Measurements from ENCODE around the gene DOCK1. TPM values are rescaled to one million over a fixed set of nuclear protein-coding genes. Genes with fewer than 3 reads are reported as not detected.

Gene DOCK1
- polyA plus RNA-seq, 1 donor, result 29.5 TPM

DNA sequence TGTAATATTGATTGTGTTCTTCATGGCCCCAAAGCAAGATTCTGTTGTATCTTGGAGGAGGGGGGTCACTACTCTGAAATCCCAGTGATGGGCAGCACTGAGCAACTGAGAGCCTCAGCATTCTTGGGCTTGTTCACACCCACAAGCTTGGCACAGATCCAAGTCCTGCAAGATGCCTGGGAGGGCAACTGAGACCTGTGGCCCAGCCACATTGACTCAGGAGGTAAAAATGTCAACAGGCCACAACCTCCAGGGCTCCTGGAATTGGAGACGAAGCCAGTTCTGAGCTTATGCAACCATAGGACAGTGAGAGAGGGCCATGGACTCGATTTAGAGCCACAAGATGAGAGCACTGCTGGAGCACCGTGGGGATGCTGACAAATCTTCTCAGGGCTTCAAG is 3.1 kb upstream of the DOCK1 start:
- Histone ChIP-seq H3K9me3 (ENCODE audit: control insufficient read depth, low read depth, low read length) (no peaks in the 10 kb centered on the region), H3K27ac (ENCODE audit: low read length) (no peak overlapping the region), H3K36me3 (ENCODE audit: control insufficient read depth, insufficient read depth, low read length) (no peaks in the 10 kb centered on the region), H3K4me1 (ENCODE audit: control insufficient read depth, insufficient read depth, low read length) (peaks cover 4% of the 10 kb centered on the region), H3K27me3 (ENCODE audit: control insufficient read depth, insufficient read depth, low read length) (no peaks in the 10 kb centered on the region), H3K4me3 (ENCODE audit: low read length) (no peak overlapping the region)
- DNase-seq, result no peak
- no CpG with 5 or more reads among the region's 3 CpGs for WGBS (ENCODE audit: insufficient coverage, low lambda C conversion rate)

DNA sequence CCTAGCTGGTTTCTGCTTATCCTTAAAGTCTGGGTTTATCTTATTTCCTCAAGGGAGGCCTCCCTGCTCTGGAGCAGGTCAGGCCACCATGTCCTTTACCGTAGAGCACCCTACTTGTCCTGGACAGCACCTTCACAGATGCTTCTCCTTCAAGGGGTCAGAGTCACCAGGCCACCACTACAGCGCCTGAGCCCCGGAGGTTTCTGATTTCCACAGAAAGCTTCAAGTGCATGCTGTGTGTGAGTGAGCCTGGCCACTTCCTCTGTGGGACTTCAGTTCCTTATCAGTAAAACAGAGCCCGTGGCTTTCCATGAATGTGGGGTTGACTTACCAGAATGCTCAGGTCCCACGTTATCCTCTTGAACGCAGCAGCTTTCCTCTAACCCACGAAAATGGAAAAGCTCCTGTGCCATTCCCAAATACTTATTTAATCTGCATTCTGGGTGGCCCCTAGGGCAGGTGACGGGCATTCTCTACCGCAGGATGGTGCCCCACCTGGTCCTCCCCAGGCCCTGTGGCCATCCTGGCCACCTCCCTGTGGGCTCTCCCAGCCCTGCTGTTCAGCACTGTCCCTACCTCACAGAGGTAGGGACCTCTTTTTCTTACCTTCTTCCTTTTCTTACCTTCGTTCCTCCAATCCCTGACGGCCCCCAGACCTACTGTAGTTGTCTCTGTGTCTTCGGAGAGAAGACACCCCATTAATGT is 1.4 kb upstream of the DOCK1 start:
- Histone ChIP-seq H3K36me3 (ENCODE audit: control insufficient read depth, insufficient read depth, low read length) (no peaks in the 10 kb centered on the region), H3K9me3 (ENCODE audit: control insufficient read depth, low read depth, low read length) (no peaks in the 10 kb centered on the region), H3K4me1 (ENCODE audit: control insufficient read depth, insufficient read depth, low read length) (peaks cover 4% of the 10 kb centered on the region), H3K27ac (ENCODE audit: low read length) (no peak overlapping the region), H3K27me3 (ENCODE audit: control insufficient read depth, insufficient read depth, low read length) (no peaks in the 10 kb centered on the region), H3K4me3 (ENCODE audit: low read length) (no peak overlapping the region)
- WGBS (ENCODE audit: insufficient coverage, low lambda C conversion rate), result 77% methylated on average over 3 of the region's 12 CpGs
- DNase-seq, result no peak

DNA sequence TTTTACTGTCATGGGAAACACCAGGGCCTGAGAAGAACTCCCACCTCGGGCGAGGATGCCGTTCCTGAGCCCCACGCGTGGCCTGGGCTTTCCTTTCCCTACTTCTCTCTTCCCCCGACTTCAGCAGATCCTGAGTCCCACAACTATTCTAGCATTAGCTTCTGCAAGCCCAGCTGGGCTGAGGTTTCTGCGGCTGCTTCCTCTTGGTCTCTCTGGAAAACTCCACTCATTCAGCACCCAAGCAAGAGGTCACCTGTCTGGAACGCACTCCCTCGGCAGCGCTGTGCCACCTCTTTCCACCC is 761 bp upstream of the DOCK1 start:
- Histone ChIP-seq H3K4me1 (ENCODE audit: control insufficient read depth, insufficient read depth, low read length) (peaks cover 4% of the 10 kb centered on the region), H3K27ac (ENCODE audit: low read length) (no peak overlapping the region), H3K36me3 (ENCODE audit: control insufficient read depth, insufficient read depth, low read length) (no peaks in the 10 kb centered on the region), H3K27me3 (ENCODE audit: control insufficient read depth, insufficient read depth, low read length) (no peaks in the 10 kb centered on the region), H3K9me3 (ENCODE audit: control insufficient read depth, low read depth, low read length) (no peaks in the 10 kb centered on the region), H3K4me3 (ENCODE audit: low read length) (peak overlapping the region; percentile 59)
- no CpG with 5 or more reads among the region's 10 CpGs for WGBS (ENCODE audit: insufficient coverage, low lambda C conversion rate)
- no peak for DNase-seq

DNA sequence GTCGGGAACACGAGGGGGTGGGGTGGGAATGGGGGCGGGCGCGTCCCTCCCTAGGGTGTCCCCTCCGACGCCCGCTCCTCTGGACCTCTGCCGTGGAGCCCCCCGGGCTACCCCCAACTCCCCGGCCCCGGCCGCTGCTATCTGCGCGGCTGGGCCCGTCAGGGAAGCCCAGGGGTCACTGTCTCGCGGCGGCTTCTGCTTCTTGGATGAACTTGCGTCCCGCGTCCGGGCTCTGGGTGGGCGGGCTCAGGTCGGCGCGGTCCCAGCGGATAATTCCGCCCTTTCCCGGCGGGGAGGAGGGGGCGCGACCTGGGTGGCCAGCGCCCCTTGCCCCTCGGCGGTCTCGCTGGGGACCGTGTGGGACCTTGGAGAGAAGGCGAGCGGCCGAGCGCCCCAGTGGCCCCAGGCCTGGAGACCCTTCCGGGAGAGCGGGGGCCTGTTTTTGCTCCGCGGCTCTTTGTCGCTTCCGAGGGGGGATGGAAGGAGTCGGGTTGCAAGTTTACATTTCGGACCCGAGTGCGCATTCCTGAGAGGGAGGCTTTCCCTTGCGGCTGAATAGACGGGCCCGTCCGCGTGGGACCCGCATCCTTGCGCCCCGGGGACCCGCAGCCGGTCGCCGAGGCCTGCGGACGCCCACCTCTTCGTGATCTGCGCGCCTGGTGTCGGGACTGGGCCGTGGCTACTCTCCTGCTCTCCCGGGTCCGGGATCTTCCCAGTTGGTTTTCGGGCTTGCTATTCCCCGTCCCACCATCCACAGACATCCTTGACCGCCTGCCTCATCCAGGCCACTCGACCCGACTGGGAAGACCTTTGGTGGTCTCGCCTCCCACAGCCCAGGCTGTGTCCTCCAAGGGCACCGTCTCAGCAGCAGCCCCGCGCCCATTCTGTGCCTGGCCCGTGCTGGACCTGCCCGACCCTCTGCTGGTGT is 812 bp downstream of the DOCK1 start:
- no peaks in the 10 kb centered on the region for H3K9me3 ChIP-seq (ENCODE audit: control insufficient read depth, low read depth, low read length)
- H3K27ac ChIP-seq (ENCODE audit: low read length), result no peak overlapping the region
- no peaks in the 10 kb centered on the region for H3K27me3 ChIP-seq (ENCODE audit: control insufficient read depth, insufficient read depth, low read length)
- peak in 1 of 2 donors; percentile 61 for DNase-seq
- H3K36me3 ChIP-seq (ENCODE audit: control insufficient read depth, insufficient read depth, low read length), result no peaks in the 10 kb centered on the region
- peak overlapping the region; percentile 64 for H3K4me3 ChIP-seq (ENCODE audit: low read length)
- peaks cover 4% of the 10 kb centered on the region for H3K4me1 ChIP-seq (ENCODE audit: control insufficient read depth, insufficient read depth, low read length)
- WGBS (ENCODE audit: insufficient coverage, low lambda C conversion rate), result no CpG with 5 or more reads among the region's 84 CpGs

DNA sequence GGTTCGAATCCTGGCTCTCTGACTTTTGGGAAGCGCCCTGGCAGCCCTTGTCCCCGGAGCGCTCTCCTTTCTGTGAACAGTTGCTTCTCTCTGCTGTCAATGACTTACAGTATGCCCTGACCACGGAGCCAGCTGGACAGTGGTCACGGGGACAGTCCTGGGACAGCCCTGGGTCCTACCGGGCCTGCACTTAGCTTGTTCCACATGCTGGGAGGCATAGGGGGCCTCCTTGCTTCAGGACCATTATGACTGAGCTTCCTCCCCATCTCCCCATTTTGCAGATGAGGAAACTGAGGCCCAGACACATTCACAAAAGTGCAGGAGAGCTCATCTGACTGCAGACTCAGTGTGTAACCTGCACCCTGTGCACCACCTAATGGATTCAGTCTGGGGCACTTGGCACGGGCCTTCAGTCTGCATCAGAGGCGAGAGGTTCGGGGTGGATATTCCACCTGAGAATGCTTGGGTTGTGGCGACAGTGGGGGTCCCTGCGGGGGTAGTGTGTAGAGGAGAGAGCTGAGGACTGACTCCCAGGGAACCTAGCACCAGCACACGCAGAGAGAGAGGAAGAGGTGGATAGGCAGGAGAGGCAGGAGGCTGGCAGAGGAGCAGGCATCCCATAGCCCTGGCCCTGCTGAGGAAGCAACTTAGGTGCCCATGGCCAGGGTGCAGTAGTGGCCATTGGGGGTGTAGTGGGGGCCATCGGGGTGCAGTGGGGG is 1.6 kb downstream of the DOCK1 start:
- no peak overlapping the region for H3K4me3 ChIP-seq (ENCODE audit: low read length)
- H3K9me3 ChIP-seq (ENCODE audit: control insufficient read depth, low read depth, low read length), result no peaks in the 10 kb centered on the region
- no peaks in the 10 kb centered on the region for H3K36me3 ChIP-seq (ENCODE audit: control insufficient read depth, insufficient read depth, low read length)
- no CpG with 5 or more reads among the region's 14 CpGs for WGBS (ENCODE audit: insufficient coverage, low lambda C conversion rate)
- DNase-seq, result no peak
- H3K27me3 ChIP-seq (ENCODE audit: control insufficient read depth, insufficient read depth, low read length), result no peaks in the 10 kb centered on the region
- peaks cover 4% of the 10 kb centered on the region for H3K4me1 ChIP-seq (ENCODE audit: control insufficient read depth, insufficient read depth, low read length)
- no peak overlapping the region for H3K27ac ChIP-seq (ENCODE audit: low read length)

DNA sequence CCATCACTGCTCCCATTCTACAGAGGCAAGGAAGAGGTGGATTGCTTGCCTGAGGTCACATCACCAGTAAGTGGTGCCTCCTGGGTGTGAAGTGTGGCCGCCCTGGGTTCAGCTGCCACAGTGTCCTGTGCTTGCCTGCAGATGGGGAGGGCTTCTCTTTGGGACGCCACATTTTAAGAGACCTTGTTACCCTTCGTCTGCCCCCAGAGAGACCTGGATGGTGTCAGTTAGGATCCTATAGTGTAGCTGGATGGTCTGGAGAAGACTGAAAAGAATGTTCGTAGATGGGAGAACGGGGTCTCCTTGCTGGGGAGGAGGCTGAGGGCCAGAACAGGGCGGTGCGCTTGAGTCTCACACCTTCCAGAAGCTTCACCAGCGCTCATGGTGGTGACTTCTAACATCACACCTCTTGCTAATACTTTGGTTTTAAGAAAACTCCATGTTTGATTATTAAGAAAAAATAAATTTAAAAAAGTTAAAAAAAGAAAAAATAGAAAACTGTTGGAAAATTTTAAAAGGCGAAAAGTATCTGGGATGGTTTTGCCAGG is 2.3 kb downstream of the DOCK1 start:
- H3K27ac ChIP-seq (ENCODE audit: low read length), result no peak overlapping the region
- no peaks in the 10 kb centered on the region for H3K36me3 ChIP-seq (ENCODE audit: control insufficient read depth, insufficient read depth, low read length)
- no peak overlapping the region for H3K4me3 ChIP-seq (ENCODE audit: low read length)
- H3K27me3 ChIP-seq (ENCODE audit: control insufficient read depth, insufficient read depth, low read length), result no peaks in the 10 kb centered on the region
- no peaks in the 10 kb centered on the region for H3K9me3 ChIP-seq (ENCODE audit: control insufficient read depth, low read depth, low read length)
- WGBS (ENCODE audit: insufficient coverage, low lambda C conversion rate), result 100% methylated on average over 2 of the region's 9 CpGs
- no peak for DNase-seq
- peaks cover 4% of the 10 kb centered on the region for H3K4me1 ChIP-seq (ENCODE audit: control insufficient read depth, insufficient read depth, low read length)

DNA sequence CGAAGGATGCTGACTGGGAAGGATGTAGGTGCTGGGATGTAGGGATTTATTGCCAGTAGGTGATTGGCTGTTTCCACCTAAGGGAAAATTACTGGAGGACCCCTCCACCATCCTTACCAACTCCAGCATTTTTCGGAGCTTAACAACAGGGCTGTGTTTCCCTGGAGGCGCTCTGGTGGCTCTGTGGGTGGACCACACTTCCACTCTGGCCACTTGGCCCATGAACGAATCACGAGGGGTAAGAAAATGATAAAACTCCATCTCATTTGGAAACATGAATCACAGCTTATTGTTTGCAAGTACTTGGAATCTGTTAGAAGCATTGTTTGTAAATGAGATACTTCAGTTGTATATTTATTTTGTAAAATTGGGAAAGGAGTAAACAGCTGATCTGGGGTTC is 3.0 kb downstream of the DOCK1 start:
- H3K27ac ChIP-seq (ENCODE audit: low read length), result no peak overlapping the region
- no peak overlapping the region for H3K4me3 ChIP-seq (ENCODE audit: low read length)
- no peaks in the 10 kb centered on the region for H3K36me3 ChIP-seq (ENCODE audit: control insufficient read depth, insufficient read depth, low read length)
- H3K9me3 ChIP-seq (ENCODE audit: control insufficient read depth, low read depth, low read length), result no peaks in the 10 kb centered on the region
- H3K4me1 ChIP-seq (ENCODE audit: control insufficient read depth, insufficient read depth, low read length), result peaks cover 4% of the 10 kb centered on the region
- no peaks in the 10 kb centered on the region for H3K27me3 ChIP-seq (ENCODE audit: control insufficient read depth, insufficient read depth, low read length)
- no CpG with 5 or more reads among the region's 5 CpGs for WGBS (ENCODE audit: insufficient coverage, low lambda C conversion rate)
- DNase-seq, result no peak

DNA sequence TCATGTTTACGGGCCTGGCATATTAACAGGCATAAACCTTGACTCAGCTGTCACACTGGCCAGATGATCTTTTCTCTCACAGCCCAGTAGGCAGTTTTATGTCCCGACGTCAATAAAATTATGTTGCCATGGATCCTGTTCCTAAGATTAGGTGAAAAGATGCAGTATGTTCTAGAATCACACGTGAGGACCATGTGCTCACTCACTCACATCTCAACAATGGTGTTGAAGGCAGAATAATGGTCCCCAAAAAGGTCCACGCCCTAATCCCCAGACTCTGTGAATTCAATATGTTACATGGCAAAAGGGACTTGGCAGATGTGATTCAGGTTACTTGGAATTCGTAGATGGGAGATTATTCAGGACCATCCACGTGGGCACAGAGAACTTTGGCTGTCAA is 3.5 kb downstream of the DOCK1 start:
- no peak overlapping the region for H3K4me3 ChIP-seq (ENCODE audit: low read length)
- peaks cover 4% of the 10 kb centered on the region for H3K4me1 ChIP-seq (ENCODE audit: control insufficient read depth, insufficient read depth, low read length)
- no peak for DNase-seq
- WGBS (ENCODE audit: insufficient coverage, low lambda C conversion rate), result 93% methylated on average over 2 of the region's 7 CpGs
- H3K27me3 ChIP-seq (ENCODE audit: control insufficient read depth, insufficient read depth, low read length), result no peaks in the 10 kb centered on the region
- H3K36me3 ChIP-seq (ENCODE audit: control insufficient read depth, insufficient read depth, low read length), result no peaks in the 10 kb centered on the region
- no peaks in the 10 kb centered on the region for H3K9me3 ChIP-seq (ENCODE audit: control insufficient read depth, low read depth, low read length)
- no peak overlapping the region for H3K27ac ChIP-seq (ENCODE audit: low read length)

DNA sequence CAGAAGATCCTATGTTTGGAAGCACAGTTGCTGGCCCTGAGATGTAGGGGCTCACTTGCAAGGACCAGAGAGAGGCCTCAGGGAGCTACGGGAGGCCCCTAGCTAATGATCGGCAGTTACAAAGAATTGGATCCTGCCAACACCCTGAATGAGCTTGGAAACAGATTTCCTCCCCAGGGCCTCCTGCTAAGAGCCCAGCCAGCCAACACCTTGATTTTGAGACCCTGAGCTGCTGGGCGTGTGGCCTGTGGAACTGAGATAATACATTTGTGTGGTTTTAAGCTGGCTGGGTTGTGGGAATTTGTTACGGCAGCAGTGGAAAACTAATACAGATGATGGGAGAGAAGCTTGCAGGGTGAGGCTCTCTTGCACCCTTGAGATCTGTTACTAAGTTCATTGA is 3.9 kb downstream of the DOCK1 start:
- WGBS (ENCODE audit: insufficient coverage, low lambda C conversion rate), result no CpG with 5 or more reads among the region's 4 CpGs
- no peaks in the 10 kb centered on the region for H3K27me3 ChIP-seq (ENCODE audit: control insufficient read depth, insufficient read depth, low read length)

DNA sequence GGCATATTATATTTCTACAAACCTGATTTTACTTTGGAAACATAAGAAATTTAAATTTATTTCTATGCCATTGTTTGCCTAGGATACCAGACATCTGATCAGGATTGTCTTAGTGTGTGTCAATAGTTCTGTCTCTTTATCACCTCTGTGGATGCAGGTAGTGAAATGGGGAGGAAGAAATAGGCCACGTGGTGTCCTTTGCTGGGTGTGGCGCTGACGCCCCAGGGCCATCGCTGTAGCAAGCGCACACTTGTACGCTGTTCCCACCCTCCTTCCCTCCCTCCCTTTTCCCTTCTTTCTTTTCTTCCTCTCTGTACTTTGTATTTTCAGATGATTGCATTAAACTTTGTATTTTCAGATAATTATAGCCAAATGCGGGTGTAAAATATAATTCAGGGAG is 5.0 kb downstream of the DOCK1 start:
- Histone ChIP-seq H3K4me1 (ENCODE audit: control insufficient read depth, insufficient read depth, low read length) (no peaks in the 10 kb centered on the region), H3K27ac (ENCODE audit: low read length) (no peak overlapping the region), H3K9me3 (ENCODE audit: control insufficient read depth, low read depth, low read length) (no peaks in the 10 kb centered on the region), H3K36me3 (ENCODE audit: control insufficient read depth, insufficient read depth, low read length) (no peaks in the 10 kb centered on the region), H3K27me3 (ENCODE audit: control insufficient read depth, insufficient read depth, low read length) (no peaks in the 10 kb centered on the region), H3K4me3 (ENCODE audit: low read length) (no peak overlapping the region)
- no peak for DNase-seq
- WGBS (ENCODE audit: insufficient coverage, low lambda C conversion rate), result no CpG with 5 or more reads among the region's 7 CpGs

More for the DNA sequence above, 3.9 kb downstream of the DOCK1 start:
- no peak overlapping the region for H3K4me3 ChIP-seq (ENCODE audit: low read length)
- H3K36me3 ChIP-seq (ENCODE audit: control insufficient read depth, insufficient read depth, low read length), result no peaks in the 10 kb centered on the region
- H3K27ac ChIP-seq (ENCODE audit: low read length), result no peak overlapping the region
- no peak for DNase-seq
- H3K4me1 ChIP-seq (ENCODE audit: control insufficient read depth, insufficient read depth, low read length), result peaks cover 4% of the 10 kb centered on the region
- no peaks in the 10 kb centered on the region for H3K9me3 ChIP-seq (ENCODE audit: control insufficient read depth, low read depth, low read length)
